ENCODE results near the gene FSD1.
"Not testable (repeated sequence)": the region's sequence is repeated elsewhere in the genome, so short reads cannot be mapped to it uniquely, and the experiment has no call there.

Gene FSD1

DNA sequence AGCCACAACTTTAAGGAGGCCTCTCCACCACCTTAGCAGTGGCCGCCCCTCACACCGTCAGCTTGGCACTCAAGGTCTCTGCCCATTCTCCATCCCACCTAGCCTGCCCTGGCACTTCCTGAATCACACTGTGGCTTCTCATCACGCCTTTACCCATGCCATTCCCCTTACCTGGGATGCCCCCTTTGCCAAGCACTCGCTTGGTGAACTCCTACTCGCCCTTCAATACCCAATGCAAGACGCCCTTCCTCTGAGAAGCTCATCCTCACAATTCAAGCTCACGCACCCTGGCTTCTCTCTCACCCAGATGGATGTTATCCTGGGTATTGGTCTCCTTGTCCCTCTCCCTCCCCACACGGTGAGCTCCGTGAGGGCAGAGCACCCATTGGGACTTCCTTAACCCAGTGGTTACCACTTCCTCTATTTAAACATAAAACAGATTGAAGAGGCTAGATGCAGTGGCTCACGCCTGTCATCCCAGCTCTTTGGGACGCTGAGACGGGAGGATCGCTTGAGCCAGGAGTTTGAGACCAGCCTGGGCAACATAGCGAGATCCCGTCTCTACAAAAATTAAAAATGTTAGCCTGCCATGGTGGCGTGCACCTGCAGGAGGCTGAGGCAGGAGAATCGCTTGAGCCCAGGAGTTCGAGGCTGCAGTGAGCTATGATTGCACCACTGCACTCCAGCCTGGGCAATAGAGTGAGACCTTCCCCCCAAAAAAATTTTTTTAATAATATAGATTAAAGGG, 38.0 kb upstream of the FSD1 start:
- no peak overlapping the region for H3K4me3 ChIP-seq (ENCODE audit: low read length)
- no peak for DNase-seq (ENCODE audit: low read depth)
- TF ChIP-seq, protein P1, sequence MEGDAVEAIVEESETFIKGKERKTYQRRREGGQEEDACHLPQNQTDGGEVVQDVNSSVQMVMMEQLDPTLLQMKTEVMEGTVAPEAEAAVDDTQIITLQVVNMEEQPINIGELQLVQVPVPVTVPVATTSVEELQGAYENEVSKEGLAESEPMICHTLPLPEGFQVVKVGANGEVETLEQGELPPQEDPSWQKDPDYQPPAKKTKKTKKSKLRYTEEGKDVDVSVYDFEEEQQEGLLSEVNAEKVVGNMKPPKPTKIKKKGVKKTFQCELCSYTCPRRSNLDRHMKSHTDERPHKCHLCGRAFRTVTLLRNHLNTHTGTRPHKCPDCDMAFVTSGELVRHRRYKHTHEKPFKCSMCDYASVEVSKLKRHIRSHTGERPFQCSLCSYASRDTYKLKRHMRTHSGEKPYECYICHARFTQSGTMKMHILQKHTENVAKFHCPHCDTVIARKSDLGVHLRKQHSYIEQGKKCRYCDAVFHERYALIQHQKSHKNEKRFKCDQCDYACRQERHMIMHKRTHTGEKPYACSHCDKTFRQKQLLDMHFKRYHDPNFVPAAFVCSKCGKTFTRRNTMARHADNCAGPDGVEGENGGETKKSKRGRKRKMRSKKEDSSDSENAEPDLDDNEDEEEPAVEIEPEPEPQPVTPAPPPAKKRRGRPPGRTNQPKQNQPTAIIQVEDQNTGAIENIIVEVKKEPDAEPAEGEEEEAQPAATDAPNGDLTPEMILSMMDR (conservative IDR thresholded peaks at IDR 0.05; ENCODE audit: low read depth, low read length), result no peak

DNA sequence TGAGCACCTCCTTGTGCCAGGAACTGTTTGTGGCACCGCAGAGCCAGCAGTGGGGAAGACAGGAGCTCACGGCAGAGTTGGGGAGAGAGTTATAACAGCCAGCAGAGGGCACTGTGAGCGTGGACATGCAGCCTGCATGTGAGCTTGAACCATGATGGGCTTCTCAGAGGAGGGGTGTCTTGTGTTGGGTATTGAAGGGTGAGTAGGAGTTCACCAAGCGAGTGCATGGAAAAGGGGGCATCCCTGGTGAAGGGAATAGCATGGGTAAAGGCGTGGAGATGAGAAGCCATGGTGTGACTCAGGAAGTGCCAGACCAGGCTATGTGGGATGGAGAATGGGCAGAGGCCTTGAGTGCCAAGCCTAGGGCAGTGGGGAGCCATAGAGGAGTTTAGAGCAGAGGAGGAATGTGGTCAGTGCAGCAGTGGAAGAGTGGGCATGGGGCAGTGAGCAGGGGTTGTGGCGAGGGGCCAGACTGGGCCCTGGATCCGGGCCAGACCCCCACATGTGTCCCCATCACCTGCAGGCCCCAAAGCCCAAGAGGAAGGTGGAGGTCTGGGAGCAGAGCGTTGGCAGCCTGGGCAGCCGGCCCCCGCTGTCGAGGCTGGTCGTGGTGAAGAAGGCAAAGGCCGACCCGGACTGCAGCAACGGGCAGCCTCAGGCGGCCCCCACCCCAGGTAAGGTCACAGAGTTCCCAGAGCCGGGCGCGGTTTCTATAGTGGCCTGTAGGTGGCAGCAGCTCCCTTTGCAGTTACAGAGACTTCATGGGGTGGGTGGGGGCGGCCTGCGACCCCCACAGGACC, 37.1 kb upstream of the FSD1 start:
- H3K4me3 ChIP-seq (ENCODE audit: low read length), result no peak overlapping the region
- TF ChIP-seq, protein P1 (conservative IDR thresholded peaks at IDR 0.05; ENCODE audit: low read depth, low read length), result peak; percentile 80
- DNase-seq (ENCODE audit: low read depth), result no peak

DNA sequence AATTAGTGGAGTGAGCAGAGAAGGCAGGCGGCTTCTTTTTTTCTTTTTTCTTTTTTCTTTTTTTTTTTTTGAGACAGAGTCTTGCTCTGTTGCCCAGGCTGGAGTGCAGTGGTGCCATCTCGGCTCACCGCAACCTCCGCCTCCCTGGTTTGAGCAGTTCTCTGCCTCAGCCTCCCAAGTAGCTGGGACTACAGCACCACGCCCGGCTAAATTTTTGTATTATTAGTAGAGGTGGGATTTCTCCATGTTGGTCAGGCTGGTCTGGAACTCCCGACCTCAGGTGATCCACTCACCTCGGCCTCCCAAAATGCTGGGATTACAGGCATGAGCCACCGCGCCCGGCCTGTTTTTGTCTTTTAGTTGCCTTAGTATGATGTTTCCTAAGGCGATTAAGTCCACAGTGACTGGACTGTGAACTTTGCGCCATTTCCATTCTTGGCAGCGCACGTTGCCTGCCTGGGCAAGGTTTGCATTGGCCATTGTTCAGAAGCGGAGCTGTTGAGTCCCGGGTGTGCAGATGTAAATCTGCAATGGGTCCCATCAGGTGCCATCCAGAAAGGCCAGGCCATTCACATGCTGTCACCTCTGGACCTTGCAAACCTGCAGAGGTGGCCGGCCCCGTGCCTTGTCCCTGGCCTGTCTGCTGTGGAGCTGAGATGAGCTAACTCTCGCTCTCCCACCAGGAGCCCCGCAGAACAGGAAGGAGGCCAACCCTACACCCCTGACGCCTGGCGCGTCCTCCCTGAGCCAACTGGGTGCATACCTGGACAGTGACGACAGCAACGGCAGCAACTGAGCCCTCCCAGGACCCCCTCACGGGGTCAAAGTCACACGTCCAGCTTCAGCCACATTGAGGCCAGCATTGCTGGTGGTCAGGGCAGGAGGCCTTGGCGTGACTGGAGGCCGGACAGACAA, 36.2 kb upstream of the FSD1 start:
- TF ChIP-seq, protein P1 (conservative IDR thresholded peaks at IDR 0.05; ENCODE audit: low read depth, low read length), result no peak
- no peak overlapping the region for H3K4me3 ChIP-seq (ENCODE audit: low read length)
- DNase-seq (ENCODE audit: low read depth), result no peak

DNA sequence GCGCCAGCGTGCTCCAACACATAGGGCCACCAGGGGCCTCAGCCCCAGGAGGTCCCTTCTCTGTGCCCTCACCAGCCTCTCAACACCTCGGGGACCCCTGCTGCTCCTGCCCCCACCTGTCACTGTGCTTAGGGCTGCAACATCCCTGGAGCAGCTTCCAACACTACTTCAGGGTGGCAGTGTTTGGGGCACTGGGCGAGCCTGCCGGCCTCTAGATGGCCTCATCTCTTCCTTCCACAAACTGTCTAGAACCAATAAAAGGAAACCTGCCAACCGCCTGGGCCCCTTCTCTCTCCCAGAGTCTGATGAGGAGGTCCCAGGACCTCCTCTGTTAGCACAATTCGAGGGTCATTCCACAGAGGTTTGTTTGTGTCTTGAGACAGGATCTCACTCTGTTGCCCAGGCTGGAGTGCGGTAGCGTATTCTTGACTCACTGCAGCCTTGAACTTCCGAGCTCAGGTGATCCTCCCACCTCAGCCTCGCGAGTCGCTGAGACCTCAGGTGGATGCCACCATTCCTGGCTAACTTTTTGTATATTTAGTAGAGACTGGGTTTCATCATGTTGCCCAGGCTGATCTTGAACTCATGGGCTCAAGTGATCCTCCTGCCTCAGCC, 35.5 kb upstream of the FSD1 start:
- TF ChIP-seq, protein P1 (conservative IDR thresholded peaks at IDR 0.05; ENCODE audit: low read depth, low read length), result no peak

DNA sequence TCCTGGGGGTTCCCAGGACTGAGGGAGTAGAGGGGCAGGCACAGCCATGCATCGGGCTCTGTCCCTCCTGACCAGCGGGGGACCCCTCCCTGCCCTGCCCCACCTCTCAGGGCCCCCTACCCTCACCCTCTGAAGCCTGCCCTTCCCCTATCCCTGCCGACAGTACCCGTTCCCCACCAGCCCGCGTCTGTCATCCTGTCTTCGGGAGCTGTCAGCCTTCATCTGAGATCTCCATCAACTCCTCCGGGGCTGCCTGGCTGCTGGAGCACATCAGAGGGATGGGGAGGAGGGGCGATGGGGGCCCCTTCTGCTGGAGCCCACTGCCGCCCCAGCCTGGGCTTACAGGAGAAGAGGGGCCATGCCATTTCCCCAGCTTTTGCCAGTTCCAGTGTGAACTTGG, 31.5 kb upstream of the FSD1 start:
- TF ChIP-seq, protein P1 (conservative IDR thresholded peaks at IDR 0.05; ENCODE audit: low read depth, low read length), result no peak
- no peak overlapping the region for H3K4me3 ChIP-seq (ENCODE audit: low read length)
- DNase-seq (ENCODE audit: low read depth), result no peak

More for the DNA sequence above, 35.5 kb upstream of the FSD1 start:
- no peak overlapping the region for H3K4me3 ChIP-seq (ENCODE audit: low read length)
- no peak for DNase-seq (ENCODE audit: low read depth)

DNA sequence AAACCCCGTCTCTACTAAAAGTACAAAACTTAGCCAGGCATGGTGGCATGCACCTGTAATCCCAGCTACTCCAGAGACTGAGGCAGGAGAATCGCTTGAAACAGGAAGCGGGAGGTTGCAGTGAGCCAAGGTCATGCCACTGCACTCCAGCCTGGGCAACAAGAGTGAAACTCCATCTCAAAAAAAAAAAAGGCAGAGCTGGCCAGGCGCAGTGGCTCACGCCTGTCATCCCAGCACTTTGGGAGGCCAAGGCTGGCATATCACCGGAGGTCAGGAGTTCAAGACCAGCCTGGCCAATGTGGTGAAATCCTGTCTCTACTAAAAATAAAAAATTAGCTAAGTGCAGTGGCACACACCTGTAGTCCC, 30.1 kb upstream of the FSD1 start:
- DNase-seq (ENCODE audit: low read depth); H3K4me3 ChIP-seq (ENCODE audit: low read length): not testable (repeated sequence)
